H1 (cell line): ENCODE measurements around the gene AGBL4. TPM values are rescaled to one million over a fixed set of nuclear protein-coding genes. Genes with fewer than 3 reads are reported as not detected.

Source experiments
- CHD1 ChIP-seq: IDR thresholded peaks from 2 replicates; pipeline ENCODE4 v1.6.1; 2012; ENCODE audit warnings: low read depth, low read length, improper control_type of control experiment
- JUN ChIP-seq: IDR thresholded peaks from 2 replicates; pipeline ENCODE4 v1.6.1; 2011; ENCODE audit warnings: low read depth, mild to moderate bottlenecking, improper control_type of control experiment, low read length
- polyA plus RNA-seq, 7 experiments: library from polyadenylated mRNA; depleted of rRNA in 3 of 7; stranded (reverse) in 5 of 7; unstranded in 2 of 7; fragments of >200 nt in 5 of 7; fragments of 200-250 nt in 2 of 7; gene quantifications; 1 replicate in 5 of 7; 2 replicates in 1 of 7; 4 replicates in 1 of 7; pipeline versions ENCODE4 v1.2.1 to v1.2.3, GENCODE V29; 2011 to 2013; ENCODE audit warnings: missing spikeins in 2 of 7, mixed read lengths in 2 of 7
- total RNA-seq: library from RNA; stranded (reverse); fragmentation: NEBNext Ultra II Directional; extraction: Animal tissue kit (Norgen Biotek cat#: 25700); gene quantifications from 2 replicates; pipeline ENCODE4 v1.2.1, GENCODE V29; 2021

The AGBL4 gene
- total and polyA plus RNA-seq, 2 of the 8 experiments (the other 6 are each of a cell fraction or from before 2014, with no cell fraction given): 0.41 to 0.45 TPM

- TF ChIP-seq CHD1: no peak
- no peak for TF ChIP-seq JUN
Observed at GRCh38 chr1:48692235-48692634, 1331.5 kb downstream of the AGBL4 start (continued).
